SJCRH30 (cell line): ENCODE data around the gene B3GNT7. TPM values are rescaled to one million over a fixed set of nuclear protein-coding genes. Genes with fewer than 3 reads are reported as not detected.

Source experiments
- DNase-seq, 2 experiments: peaks; one replicate each; pipeline ENCODE4 v3.0.0-alpha.2; 2015 to 2020
- H3K27ac ChIP-seq: fragments of 250-450 bp; sonication (Bioruptor Pico); 2 replicates; pipeline ENCODE4 v1.5.1; 2020; ENCODE audit warnings: mild to moderate bottlenecking, moderate library complexity
- H3K27me3 ChIP-seq: fragments of 250-450 bp; sonication (Bioruptor Pico); 2 replicates; pipeline ENCODE4 v1.5.1; 2020; ENCODE audit warnings: mild to moderate bottlenecking, moderate library complexity
- H3K36me3 ChIP-seq: fragments of 250-450 bp; sonication (Bioruptor Pico); 2 replicates; pipeline ENCODE4 v1.5.1; 2020; ENCODE audit warnings: mild to moderate bottlenecking, moderate library complexity
- H3K4me1 ChIP-seq: fragments of 250-450 bp; sonication (Bioruptor Pico); 2 replicates; pipeline ENCODE4 v1.5.1; 2020; ENCODE audit warnings: mild to moderate bottlenecking, moderate library complexity
- H3K4me3 ChIP-seq: fragments of 250-450 bp; sonication (Bioruptor Pico); 2 replicates; pipeline ENCODE4 v1.5.1; 2020; ENCODE audit warnings: mild to moderate bottlenecking, moderate library complexity
- H3K9me3 ChIP-seq: fragments of 250-450 bp; sonication (Bioruptor Pico); replicated peaks from 2 replicates; pipeline ENCODE4 v1.5.1; 2020; ENCODE audit warnings: mild to moderate bottlenecking, moderate library complexity
- total RNA-seq: library from RNA; depleted of rRNA; stranded (reverse); fragments of >200 nt; shearing (Covaris generic); gene quantifications from 2 replicates; pipeline ENCODE4 v1.2.3, GENCODE V29; 2014

Gene B3GNT7
- total RNA-seq, 1 experiment from 2014 or later = 0.04 TPM

DNA sequence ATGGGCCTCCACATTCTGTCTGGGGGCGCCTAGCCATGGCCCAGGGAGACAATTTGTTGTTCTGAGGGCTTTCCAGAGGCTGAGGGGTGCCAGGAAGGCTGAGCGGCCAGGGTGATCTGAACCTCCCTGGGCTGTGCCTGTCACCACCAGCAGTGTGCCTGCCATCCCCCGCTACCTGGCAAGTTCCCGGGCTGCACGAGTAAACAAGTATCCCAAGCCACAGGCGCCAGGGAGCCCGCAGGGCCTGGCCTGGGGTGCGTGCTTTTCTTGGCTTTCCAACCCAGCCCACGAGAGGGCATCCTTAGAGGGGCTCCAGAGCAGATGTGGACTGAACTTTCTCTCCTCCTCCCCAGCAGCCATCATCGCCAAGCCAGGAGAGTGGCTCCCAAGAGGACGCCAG is 35.1 kb upstream of the B3GNT7 start:
- Histone ChIP-seq H3K4me3 (no peak overlapping the region), H3K27ac (peak overlapping the region; percentile 19; the same call in 1 of the 2 replicates), H3K4me1 (peaks cover 19% of the 10 kb centered on the region), H3K36me3 (no peaks in the 10 kb centered on the region), H3K27me3 (no peaks in the 10 kb centered on the region), H3K9me3 (no peaks in the 10 kb centered on the region)
- no peak for DNase-seq

DNA sequence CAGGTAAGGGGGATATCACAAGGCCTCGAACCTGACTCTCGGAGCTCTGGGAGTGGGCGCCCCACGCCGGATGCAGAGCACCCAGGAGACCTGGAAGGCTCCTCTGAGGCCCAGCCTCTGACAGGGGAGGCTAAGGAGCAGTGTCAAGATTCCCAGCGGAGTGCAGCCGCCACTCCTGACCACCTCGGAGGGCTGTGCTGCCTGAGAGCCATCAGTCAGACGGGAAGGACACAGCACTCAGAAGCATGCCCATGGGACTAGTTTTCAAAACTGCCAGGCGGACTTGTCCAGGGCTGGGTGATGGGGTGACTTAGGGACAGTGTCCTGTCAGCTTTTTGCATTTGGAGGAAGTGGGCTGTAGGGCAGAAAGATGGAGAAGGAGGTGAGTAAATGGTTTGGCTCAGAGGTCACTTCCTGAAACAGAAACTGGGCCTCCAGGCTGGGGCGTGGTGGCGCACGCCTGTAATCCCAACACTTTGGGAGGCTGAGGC is 34.6 kb upstream of the B3GNT7 start:
- no peaks in the 10 kb centered on the region for H3K36me3 ChIP-seq
- no peaks in the 10 kb centered on the region for H3K27me3 ChIP-seq
- DNase-seq = no peak
- H3K27ac ChIP-seq = no peak overlapping the region
- peaks cover 21% of the 10 kb centered on the region for H3K4me1 ChIP-seq
- H3K9me3 ChIP-seq = no peaks in the 10 kb centered on the region
- no peak overlapping the region for H3K4me3 ChIP-seq

DNA sequence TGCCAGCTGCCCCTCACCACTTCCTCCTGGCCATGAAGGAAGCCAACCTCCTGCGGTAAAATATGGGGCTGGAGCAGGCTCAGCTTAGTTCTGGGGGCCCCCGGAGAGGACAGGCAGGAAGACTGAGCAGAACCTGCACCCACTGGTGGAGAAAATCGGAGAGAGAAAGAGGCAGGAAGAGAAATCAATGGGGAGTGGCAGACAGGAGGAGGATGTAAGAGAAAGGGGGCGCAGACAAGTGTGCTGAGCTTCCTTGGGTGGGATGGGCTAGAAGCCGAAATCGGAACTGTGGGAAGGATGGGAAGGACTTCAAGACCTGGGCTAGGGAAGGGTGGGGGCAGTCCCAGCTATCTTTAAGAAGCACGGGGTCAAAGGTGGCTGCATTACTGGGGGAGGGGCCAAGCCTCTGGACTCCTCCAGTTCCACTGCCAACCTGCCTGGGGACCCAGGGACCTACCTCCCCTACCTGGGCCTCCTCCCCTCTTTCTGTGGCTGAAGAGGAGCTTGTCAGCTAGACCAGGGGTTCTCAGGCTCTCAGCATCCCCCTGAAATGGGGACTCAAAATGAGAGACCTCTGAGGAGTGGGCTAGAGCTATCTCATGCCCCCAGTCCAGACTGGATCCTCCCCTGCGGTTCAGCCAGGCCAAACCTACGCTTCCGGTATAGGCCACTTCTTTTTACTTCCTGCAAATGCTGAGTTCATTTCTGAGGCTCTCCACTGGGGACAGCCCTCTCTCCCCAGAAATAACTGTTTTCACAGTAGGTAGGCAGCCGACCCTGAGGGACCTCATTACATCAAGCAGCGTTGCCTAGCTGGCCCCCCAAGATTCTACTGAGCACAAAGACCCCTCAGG is 33.6 kb upstream of the B3GNT7 start:
- no peaks in the 10 kb centered on the region for H3K27me3 ChIP-seq
- no peak overlapping the region for H3K4me3 ChIP-seq
- H3K4me1 ChIP-seq = peaks cover 24% of the 10 kb centered on the region
- no peaks in the 10 kb centered on the region for H3K9me3 ChIP-seq
- no peak for DNase-seq
- H3K36me3 ChIP-seq = no peaks in the 10 kb centered on the region
- H3K27ac ChIP-seq = no peak overlapping the region

DNA sequence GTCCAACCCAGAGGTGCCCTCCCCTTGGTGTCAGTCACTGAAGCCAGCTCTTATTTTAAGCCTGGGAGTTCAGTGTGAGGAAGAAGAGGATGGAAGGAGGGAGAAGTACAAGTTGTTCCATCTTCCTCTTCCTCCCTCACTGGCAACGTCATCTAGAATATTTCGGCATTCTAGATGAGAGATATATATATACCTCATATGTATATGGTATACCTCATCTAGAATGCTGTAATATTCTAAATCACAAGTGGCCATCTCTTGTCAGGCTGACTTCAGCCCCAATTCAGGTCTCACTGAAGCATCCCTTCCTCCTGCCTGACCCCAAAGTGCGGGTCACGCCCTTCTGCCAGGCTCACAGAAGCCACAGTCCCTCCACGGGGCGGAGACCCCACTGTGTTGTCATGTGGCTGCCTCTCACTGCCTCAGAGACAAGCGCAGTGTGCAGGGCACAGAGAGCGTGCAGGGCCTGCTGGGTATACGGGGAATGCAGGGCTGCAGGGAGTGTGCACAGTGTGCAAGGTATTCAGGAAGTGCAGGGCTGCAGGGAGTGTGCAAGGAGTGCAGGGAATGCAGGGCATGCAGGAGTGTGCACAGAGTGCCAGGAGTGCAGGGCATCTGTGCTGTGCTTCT is 32.8 kb upstream of the B3GNT7 start:
- no peaks in the 10 kb centered on the region for H3K36me3 ChIP-seq
- H3K27ac ChIP-seq = no peak overlapping the region
- no peak overlapping the region for H3K4me3 ChIP-seq
- H3K4me1 ChIP-seq = peaks cover 24% of the 10 kb centered on the region
- H3K27me3 ChIP-seq = no peaks in the 10 kb centered on the region
- no peak for DNase-seq
- no peaks in the 10 kb centered on the region for H3K9me3 ChIP-seq

DNA sequence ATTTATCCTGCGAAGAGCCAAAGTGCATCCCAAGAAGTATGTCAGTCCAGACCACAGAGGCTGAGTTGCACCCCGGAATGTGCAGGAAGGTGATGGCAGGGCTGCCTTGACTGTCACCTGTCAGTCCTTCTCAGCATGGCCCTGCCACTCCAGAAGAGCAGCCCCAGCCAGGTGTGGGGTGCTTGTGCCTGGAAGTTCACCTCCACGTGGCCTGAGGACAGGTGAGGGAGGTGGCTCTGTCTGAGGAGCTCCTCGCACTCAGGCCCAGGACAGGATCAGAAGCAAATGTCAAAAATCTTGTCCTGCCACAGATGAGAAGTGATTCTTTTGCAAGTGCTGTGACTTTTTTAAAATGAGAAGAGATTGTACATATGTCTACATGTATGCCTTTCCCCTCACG is 31.4 kb upstream of the B3GNT7 start:
- no peak for DNase-seq
- Histone ChIP-seq H3K4me1 (peaks cover 24% of the 10 kb centered on the region), H3K27me3 (no peaks in the 10 kb centered on the region), H3K36me3 (no peaks in the 10 kb centered on the region), H3K4me3 (no peak overlapping the region), H3K9me3 (no peaks in the 10 kb centered on the region), H3K27ac (no peak overlapping the region; the same call in 1 of the 2 replicates)

DNA sequence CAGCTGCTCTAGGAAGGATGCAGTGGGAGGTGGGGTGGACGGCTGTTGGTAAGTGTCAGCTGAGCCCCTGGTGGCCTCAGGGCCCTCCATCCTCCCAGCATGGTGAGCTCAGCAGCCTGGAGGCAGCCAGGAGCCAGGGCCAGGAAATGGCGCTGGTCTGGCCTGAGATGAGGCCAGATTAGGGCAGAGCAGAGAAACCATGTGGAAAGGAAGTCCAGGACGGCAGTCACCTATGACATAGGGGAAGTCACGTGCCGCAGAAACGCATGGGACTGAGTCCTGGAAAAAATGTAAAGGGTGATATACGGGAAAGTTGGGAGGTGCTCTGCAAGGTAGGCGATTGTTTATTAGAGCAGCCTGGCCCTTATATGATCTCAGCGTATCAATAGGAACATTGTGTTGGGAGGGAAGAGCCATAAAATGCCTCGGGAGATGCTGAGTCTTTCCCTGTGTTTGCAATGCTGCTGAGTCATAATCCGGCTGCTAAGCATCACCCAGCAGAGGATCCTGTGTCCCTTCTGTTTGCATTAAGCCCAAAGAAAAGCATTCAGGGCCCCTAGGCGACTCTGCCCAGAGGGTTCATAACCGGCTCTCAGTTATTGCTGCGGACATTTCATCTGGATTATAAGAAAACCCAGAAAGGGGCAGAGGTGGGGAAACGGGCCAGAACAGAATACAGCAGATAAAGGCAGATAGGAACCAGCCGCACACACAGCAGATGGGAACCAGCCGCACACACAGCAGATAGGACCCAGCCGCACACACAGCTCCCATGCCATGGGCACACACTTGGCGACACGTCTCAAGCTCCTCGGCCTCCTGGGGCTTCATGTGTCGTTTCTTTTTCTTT is 30.3 kb upstream of the B3GNT7 start:
- peak overlapping the region; percentile 53 for H3K4me3 ChIP-seq
- DNase-seq = peak; percentile 91 to 94
- peak overlapping the region; percentile 96 for H3K27ac ChIP-seq
- H3K36me3 ChIP-seq = no peaks in the 10 kb centered on the region
- H3K27me3 ChIP-seq = no peaks in the 10 kb centered on the region
- peaks cover 23% of the 10 kb centered on the region for H3K4me1 ChIP-seq
- H3K9me3 ChIP-seq = no peaks in the 10 kb centered on the region

DNA sequence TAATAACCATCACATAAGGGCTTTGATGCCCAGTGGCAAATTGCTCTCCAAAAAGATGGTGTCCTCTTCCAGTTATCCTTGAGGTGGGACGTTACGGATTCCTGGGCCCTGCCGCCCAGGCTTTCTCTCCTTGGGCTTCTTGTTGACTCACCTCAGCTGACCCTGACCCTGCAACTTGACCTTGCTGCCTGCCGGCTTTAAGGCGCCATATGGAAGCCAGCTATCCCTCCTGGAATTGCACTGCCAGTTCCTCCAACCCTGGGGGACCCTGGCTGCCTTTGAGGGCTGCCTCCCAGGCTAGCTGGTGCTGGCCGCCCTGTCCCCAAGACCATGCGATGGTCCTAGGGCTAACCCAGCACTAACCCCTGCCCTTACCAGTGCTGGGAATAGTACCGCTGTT is 28.3 kb upstream of the B3GNT7 start:
- H3K4me3 ChIP-seq = no peak overlapping the region
- DNase-seq = no peak
- H3K27me3 ChIP-seq = no peaks in the 10 kb centered on the region
- H3K4me1 ChIP-seq = peaks cover 39% of the 10 kb centered on the region
- H3K9me3 ChIP-seq = no peaks in the 10 kb centered on the region
- no peaks in the 10 kb centered on the region for H3K36me3 ChIP-seq
- no peak overlapping the region for H3K27ac ChIP-seq

DNA sequence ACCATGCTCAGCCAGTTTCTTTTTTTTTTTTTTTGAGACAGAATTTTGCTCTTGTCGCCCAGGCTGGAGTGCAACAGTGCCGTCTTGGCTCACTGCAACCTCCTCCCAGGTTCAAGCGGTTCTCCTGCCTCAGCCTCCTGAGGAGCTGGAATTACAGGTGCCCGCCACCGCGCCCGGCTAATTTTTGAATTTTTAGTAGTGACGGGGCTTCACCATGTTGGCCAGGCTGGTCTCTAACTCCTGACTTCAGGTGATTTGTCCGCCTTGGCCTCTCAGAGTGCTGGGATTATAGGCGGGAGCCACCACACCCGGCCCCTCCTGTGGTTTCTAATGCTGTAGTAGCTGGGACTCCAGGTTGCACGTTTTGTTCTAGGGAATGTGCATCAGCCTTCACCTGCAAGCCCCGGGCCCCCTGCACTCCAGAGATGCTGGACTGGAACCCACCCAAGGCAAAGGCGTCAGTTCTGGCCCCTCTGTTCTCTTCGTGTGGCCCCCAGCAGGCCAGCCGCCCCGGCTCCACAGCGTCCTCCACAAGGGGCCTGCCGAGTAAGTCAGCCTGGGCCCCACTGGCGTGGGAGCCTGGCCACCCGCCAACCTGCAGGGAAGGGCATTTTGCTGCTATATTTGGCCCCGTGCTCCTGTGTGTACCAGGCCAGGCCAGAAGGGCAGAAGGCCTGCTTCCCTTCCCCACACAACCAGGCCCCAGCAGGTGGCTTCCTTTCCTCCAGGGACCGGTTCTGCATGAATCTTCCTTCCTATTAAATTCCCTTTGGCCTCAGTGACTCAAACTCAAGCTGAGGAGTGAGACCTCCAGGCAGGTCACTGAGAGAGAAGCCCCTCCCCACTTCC is 25.7 kb upstream of the B3GNT7 start:
- Histone ChIP-seq H3K4me3 (no peak overlapping the region), H3K36me3 (no peaks in the 10 kb centered on the region), H3K4me1 (peaks cover 35% of the 10 kb centered on the region), H3K27me3 (no peaks in the 10 kb centered on the region), H3K27ac (no peak overlapping the region; the same call in 1 of the 2 replicates), H3K9me3 (no peaks in the 10 kb centered on the region)
- peak in 1 of 2 experiments; percentile 39 for DNase-seq

DNA sequence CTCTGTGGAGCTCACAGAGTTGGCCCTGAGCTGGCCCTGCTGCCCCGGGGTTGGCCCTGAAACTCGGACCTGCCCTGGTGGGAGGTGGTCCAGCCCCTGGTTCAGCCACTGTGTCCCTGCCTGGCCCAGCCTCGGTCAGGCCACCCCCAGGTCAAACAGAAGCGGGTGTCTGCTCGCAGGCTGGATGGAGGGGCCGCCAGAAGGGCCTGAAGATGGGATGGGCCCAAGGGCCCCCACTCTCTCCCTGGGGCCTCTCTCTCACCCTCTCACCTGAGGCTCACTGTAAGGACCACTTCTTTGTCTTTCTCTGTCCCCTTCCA is 25.1 kb upstream of the B3GNT7 start:
- no peak for DNase-seq
- Histone ChIP-seq H3K27ac (peak overlapping the region; percentile 78; the same call in 1 of the 2 replicates), H3K9me3 (no peaks in the 10 kb centered on the region), H3K36me3 (no peaks in the 10 kb centered on the region), H3K27me3 (no peaks in the 10 kb centered on the region), H3K4me3 (no peak overlapping the region), H3K4me1 (peaks cover 35% of the 10 kb centered on the region)

DNA sequence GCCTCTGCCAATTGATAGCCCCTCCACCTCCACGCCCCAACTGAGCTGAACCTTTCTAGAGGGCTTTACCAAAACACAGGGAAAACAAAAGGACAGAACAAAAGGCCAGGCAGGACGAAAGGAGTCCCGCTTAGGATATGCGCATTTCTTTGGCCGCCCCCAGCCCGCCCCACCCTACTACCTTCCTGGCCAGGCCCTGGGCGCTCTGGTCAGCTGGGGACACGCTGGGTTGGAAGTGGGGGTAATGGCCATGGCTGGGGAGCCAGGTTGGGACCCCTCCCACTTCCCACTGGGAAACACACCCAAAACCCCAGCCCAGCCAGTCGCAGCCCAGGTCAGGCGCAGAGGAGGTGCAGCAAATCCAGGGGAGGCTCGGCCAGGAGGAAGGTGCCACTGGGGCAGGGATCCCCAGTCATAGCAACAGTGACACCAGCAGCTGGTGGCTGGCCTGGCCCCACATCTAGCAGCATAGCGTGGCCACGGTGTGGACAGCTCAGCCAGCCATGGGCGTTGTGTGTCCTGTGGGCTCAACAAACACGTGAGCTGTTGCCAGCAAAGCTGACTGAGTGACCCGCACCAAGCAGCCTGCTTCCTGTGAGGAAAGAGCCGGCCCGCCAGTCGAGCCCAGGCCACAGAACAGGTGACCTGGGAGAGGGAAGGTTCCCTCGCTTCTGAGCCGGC is 24.6 kb upstream of the B3GNT7 start:
- DNase-seq = peak in 1 of 2 experiments; percentile 66
- H3K27ac ChIP-seq = peak overlapping the region; percentile 78
- H3K27me3 ChIP-seq = no peaks in the 10 kb centered on the region

DNA sequence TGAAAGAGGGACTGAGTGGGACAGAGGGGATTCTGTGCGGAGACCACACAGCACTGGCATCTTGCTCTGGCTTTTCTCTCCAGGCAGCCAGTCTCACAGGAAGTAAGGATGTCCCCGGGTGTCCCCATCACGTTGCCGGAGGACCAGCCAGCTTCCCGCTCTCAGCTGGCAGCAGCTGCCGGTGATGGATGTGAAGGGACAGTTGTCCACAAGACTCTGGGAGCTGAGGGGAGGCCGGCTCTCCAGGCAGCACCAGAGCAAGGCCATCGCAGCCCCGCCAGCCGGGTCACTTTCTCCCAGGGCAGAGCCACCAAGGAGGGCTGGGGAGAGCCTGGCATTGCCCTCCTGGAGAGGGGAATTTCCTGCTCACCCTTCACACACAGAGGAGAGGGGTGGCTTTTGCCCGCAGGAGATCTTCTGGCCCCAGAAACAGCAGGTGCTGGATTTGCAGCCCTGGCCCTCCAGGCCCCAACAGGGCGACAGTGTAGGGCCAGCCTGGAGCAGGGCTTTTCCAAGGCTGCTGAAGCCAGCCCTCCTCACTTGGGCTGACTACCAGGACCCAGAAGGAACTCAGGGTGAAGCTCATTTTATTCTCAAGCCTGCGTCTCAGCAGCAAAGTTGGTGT is 24.0 kb upstream of the B3GNT7 start:
- no peaks in the 10 kb centered on the region for H3K27me3 ChIP-seq
- H3K27ac ChIP-seq = peak overlapping the region; percentile 78
- peak; percentile 83 to 86 for DNase-seq

More for the DNA sequence above, 24.6 kb upstream of the B3GNT7 start:
- H3K4me3 ChIP-seq = peak overlapping the region; percentile 20
- H3K4me1 ChIP-seq = peaks cover 38% of the 10 kb centered on the region
- H3K36me3 ChIP-seq = no peaks in the 10 kb centered on the region
- no peaks in the 10 kb centered on the region for H3K9me3 ChIP-seq

DNA sequence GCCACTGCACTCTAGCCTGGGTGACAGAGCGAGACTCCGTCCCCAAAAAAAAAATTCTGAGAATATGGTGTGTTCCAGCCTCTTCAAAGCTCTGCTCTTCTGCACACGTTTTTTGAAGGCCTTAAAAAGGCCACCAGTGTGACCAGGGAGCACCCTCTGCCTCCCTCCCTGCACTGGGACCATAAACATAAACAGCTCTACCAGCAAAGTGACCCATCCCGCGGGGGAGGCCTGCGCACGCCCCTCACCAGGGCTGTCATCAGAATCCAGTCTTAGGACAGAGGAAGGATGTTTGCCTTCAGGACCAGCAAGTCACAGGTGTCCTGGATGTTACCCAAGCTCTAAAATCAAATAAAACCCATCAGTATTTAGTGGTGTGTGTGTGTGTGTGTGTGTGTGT is 23.2 kb upstream of the B3GNT7 start:
- Histone ChIP-seq H3K27me3 (no peaks in the 10 kb centered on the region), H3K27ac (no peak overlapping the region), H3K4me1 (peaks cover 40% of the 10 kb centered on the region), H3K9me3 (no peaks in the 10 kb centered on the region), H3K4me3 (no peak overlapping the region), H3K36me3 (no peaks in the 10 kb centered on the region)
- DNase-seq = no peak

More for the DNA sequence above, 24.0 kb upstream of the B3GNT7 start:
- peaks cover 35% of the 10 kb centered on the region for H3K4me1 ChIP-seq
- no peaks in the 10 kb centered on the region for H3K9me3 ChIP-seq
- H3K36me3 ChIP-seq = no peaks in the 10 kb centered on the region
- H3K4me3 ChIP-seq = peak overlapping the region; percentile 20

DNA sequence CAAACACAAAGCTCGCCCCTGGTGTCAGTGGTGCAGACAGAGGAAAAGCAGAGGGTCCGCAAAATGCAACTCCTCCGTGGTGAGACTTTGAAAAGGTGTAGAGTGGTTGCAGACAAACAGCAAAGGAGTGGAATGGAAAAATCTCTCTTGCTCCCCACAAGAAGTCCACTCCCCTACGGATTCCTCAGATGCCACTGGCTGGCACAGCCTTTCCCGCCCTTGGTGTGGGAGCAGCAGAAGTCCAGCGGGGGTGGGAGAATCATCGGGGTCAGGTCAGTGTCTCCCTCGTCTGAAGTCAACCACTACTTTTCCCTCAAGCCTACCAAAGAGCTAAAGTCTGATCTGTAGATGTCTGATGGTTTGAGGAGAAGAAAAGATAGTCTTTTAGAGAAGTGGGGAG is 22.3 kb upstream of the B3GNT7 start:
- no peak overlapping the region for H3K27ac ChIP-seq
- no peak for DNase-seq
- H3K36me3 ChIP-seq = no peaks in the 10 kb centered on the region
- no peaks in the 10 kb centered on the region for H3K27me3 ChIP-seq
- H3K4me3 ChIP-seq = no peak overlapping the region
- H3K9me3 ChIP-seq = no peaks in the 10 kb centered on the region
- H3K4me1 ChIP-seq = peaks cover 40% of the 10 kb centered on the region
